NCI-H345 (cell line): ENCODE results near the gene KAT8.
A peak's percentile ranks its signal among the peaks of the same experiment; 100 is the strongest.

Source experiments
- DNase-seq: peaks from one replicate; lab custom pipeline; 2025; lab: John Stamatoyannopoulos, UW

KAT8 gene

DNA sequence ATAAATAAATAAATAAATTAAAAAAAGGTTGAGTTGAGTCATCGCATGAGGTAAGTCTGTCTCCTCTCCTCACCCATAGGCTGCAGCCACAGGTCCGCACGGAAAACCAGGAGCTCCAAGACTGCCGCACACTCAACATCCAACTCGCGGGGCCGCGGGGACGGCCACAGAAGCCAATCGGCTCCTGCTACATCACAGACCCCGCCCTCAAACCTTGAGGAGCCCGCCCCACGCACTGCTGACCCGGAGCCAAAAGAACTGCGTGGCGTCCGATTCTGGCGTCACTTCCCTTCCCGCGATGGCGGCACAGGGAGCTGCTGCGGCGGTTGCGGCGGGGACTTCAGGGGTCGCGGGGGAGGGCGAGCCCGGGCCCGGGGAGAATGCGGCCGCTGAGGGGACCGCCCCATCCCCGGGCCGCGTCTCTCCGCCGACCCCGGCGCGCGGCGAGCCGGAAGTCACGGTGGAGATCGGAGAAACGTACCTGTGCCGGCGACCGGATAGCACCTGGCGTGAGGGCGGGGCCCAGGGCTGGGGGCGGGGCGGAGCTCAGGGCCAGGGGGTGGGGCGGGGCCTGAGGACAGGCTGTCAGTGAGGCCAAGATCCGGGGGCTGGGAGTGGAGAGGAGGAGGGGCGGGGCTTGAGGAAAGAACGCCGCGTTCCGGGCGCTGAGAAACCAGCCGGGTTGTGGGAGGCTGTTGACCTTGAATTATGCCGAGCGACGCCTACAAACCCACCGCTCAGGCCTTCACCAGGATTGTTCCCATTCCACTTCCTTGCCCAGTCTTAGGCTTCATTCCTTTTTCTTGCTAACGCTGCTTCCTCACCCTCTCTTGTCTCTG lies at the start of gene KAT8:
Gene KAT8, plus strand, starts transcription at position 281 of the 839 bp plus-strand sequence. Its CDS starts 18 bp downstream, at position 299.
- DNase-seq, result peak; percentile 100

DNA sequence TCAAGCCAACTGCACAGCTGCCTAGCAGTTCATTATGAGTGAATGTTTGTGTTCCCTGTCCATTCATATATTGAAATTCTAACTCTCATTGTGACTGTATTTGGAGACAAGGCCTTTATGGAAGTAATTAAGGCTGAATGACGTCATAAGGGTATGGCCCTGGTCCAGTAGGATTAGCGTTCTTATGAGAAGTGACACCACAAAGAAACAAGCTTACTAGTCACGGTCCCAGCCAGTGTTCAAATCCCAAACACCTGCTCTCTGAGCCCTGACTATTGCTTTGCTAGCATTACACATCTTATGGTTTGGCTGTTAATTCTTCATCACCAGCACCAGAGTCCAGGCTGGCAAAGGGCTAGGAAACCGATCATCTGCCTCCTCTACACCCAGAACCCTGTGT lies 45.6 kb upstream of the KAT8 start:
- DNase-seq, result no peak

DNA sequence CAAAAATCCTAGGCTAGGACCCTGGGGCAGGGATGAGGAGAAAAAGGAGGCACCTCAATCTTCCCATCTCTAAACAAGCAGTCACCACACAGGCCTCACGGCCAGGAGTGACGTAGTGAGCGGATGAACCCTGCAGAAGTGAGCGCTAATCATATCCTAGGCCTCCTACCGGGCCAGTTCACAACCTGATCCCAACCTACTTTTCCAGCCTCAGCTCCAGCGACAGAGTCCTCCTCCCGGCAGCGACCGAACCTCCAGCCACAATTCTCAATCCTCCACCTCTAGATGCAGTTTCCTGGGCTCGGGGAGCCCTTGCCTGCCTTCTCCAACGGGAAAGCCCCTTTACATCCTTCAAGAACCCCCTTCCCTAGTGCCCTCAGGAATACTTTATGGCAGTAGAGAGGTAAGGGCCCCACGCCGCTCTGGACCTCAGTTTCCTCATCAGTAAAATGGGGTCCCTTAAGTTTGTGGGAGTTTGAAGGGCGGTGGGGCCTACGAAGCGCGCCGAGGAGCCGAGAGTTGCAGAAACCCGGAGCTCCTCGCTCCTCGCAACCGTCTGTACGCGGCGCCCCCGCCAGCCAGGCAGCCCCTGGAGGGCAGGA lies 44.8 kb upstream of the KAT8 start:
- DNase-seq, result peak; percentile 25

DNA sequence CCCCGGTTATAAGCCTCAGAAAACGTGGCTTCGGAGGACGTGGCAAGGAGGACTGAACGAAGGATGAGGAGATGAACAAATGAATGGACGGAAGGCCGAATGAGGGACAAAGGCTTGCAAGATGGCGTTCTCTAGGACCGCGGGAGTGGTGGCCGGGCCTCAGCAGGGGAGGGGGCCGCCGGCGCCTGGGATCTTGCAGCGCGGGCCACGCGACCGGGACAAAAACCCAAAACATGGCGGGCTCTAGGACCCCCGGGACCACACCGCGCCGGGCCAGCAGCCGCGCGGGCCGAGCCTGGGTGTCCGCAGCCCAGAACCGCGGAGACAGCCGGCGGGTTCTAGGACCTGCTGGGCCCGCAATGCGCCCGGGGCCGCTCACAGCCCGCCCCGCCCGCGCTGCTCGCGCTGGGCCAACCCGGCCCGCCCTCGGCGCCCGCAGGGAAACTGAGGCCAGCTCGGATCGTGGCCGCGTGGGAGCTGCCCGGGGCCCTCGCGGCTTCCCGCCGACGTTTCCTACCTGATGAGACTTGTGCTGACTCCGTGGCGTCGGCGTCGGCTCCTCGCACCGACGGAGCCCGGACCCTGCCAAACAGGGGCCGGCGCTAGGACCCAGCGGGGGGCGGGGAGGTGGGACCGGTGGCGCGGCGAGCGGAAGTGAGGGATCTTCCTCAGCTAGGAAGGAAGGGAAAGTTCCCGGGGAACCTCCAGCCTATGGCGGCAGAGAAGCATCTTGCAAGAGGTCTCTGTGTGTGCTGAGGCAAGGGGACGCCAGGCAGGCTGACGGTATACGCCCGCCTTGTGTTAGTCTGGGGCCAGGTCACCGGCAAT lies 44.1 kb upstream of the KAT8 start:
- DNase-seq, result peak; percentile 95

DNA sequence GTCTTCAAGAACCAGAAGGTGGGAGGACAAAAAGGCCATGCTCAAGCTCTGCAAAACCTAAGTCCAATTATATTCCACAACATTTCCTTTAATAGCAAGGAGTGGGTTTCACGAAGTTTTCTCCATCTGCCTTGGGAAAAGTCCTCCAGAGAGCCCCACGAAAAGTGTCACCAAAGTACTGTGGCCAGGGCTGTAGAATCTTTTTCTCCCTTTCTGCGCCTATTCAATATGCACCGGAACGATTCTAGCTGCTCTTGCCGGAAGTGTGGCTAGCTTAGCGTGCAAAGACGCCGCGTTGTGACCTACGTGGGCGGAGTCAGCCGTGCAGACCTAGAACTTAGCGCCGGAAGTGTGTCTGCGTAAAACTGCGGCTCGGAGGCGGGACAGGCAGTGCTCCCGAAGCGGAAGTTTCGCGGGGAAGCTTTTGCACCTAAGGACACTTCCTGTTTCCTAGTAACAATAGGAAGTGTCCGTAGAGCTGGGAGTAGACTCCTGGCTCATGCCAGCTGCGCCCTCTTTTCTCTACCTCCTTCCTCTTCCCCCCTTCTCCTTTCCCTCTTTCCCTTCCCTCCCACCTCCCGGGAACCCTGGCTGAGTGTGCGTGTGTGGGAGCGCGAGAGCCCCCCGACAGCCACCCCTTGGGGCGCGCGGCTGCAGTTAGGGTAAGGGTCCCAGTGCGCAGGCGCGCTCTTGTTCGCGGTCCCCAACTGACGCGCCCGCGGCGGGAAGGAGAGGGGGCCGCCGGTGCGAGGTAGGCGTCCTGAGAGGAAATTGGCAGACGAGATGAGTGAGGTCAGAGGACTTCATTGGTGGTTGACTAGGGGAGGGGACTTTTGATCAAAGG lies 43.3 kb upstream of the KAT8 start, which contains the start of the genes ZNF646 and ZNF668:
Gene ZNF646, plus strand, starts transcription at position 453 of the 844 bp plus-strand sequence. CDS start 1,903 bp downstream, outside the sequence.
Gene ZNF668, minus strand, starts transcription at position 271 of the 844 bp plus-strand sequence. CDS start 9,781 bp downstream, outside the sequence.
- DNase-seq, result peak; percentile 100

DNA sequence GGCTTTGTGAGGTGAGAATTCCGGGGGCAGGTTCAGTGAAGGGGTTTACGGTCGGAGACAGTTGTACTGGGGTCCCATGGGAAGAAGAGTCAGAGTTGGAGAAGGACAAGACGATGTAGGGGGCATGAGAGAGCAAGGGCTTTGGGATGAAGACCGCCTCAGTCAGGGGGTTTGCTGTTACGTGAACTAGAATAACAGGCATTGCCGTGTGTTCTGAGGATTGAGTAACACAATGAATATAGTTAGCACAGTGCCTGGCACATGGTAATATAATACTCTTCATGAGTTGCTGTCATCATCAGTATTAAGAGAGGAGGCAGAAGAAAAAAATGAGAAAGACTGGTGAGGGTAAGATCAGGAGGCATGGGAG lies 42.7 kb upstream of the KAT8 start:
- no peak for DNase-seq

DNA sequence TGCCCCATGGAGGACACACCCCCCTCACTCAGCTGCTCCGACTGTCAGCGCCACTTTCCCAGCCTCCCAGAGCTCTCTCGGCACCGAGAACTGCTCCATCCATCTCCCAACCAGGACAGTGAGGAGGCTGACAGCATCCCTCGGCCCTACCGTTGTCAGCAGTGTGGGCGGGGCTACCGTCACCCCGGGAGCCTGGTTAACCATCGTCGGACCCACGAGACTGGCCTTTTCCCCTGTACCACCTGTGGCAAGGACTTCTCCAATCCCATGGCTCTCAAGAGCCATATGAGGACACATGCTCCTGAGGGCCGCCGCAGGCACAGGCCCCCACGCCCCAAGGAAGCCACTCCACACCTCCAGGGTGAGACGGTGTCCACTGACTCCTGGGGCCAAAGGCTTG lies 41.1 kb upstream of the KAT8 start:
- DNase-seq, result no peak

DNA sequence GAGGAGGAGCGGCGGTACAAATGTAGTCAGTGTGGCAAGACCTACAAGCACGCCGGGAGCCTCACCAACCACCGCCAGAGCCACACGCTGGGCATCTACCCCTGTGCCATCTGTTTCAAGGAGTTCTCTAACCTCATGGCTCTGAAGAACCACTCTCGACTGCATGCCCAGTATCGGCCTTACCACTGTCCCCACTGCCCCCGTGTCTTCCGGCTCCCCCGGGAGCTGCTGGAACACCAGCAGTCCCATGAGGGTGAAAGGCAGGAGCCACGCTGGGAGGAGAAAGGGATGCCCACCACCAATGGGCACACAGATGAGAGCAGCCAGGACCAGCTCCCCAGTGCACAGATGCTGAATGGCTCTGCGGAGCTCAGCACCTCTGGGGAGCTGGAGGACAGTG lies 40.4 kb upstream of the KAT8 start:
- no peak for DNase-seq

DNA sequence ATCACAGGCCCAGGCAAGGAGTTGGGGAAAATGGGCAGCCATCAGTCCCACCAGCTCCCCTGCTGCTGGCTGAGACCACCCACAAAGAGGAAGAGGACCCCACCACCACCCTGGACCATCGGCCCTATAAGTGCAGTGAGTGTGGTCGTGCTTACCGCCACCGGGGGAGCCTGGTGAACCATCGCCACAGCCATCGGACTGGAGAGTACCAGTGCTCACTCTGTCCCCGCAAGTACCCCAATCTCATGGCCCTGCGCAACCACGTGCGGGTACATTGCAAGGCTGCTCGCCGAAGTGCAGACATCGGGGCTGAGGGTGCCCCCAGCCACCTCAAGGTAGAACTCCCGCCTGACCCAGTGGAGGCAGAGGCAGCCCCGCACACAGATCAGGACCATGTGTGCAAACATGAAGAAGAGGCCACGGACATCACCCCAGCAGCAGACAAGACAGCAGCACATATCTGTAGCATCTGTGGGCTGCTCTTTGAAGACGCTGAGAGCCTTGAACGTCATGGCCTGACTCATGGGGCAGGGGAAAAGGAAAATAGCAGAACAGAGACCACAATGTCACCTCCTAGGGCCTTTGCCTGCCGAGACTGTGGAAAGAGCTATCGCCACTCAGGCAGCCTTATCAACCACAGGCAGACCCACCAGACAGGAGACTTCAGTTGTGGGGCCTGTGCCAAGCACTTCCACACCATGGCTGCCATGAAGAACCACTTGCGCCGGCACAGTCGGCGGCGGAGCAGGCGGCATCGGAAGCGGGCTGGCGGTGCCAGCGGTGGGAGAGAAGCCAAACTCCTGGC lies 39.7 kb upstream of the KAT8 start:
- DNase-seq, result no peak

DNA sequence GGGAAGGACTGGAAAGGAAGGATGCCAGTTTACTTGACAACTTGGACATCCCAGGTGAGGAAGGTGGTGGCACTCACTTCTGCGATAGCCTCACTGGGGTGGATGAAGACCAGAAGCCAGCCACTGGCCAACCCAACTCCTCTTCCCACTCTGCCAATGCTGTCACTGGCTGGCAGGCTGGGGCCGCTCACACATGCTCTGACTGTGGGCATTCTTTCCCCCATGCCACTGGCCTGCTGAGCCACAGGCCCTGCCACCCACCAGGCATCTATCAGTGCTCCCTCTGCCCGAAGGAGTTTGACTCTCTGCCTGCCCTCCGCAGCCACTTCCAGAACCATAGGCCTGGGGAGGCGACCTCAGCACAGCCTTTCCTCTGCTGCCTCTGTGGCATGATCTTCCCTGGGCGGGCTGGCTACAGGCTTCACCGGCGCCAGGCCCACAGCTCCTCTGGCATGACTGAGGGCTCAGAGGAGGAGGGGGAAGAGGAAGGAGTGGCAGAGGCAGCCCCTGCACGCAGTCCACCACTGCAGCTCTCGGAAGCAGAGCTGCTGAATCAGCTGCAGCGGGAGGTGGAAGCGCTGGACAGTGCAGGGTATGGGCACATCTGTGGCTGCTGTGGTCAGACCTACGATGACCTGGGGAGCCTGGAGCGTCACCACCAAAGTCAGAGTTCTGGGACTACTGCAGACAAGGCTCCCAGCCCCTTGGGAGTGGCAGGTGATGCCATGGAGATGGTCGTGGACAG lies 38.7 kb upstream of the KAT8 start:
- DNase-seq, result no peak

DNA sequence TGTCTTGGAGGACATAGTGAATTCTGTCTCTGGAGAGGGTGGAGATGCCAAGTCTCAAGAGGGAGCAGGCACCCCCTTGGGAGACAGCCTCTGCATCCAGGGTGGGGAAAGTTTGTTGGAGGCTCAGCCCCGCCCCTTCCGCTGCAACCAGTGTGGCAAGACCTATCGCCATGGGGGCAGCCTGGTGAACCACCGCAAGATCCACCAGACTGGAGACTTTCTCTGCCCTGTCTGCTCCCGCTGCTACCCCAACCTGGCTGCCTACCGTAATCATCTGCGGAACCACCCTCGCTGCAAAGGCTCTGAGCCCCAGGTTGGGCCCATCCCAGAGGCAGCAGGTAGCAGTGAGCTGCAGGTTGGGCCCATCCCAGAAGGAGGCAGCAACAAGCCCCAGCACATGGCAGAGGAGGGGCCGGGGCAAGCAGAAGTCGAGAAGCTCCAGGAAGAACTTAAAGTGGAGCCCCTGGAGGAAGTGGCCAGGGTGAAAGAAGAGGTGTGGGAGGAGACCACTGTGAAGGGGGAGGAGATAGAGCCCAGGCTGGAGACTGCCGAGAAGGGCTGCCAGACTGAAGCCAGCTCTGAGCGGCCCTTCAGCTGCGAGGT lies 38.0 kb upstream of the KAT8 start:
- no peak for DNase-seq

DNA sequence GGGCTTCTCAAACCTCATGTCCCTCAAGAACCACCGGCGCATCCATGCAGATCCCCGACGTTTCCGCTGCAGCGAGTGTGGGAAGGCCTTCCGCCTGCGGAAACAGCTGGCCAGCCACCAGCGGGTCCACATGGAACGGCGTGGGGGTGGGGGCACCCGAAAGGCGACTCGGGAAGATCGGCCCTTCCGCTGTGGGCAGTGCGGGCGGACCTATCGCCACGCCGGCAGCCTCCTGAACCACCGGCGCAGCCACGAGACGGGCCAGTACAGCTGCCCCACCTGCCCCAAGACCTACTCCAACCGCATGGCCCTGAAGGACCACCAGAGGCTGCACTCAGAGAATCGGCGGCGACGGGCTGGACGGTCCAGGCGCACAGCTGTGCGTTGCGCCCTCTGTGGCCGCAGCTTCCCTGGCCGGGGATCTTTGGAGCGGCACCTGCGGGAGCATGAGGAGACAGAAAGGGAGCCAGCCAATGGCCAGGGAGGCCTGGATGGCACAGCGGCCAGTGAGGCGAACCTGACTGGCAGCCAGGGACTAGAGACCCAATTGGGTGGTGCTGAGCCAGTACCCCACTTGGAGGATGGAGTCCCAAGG lies 37.3 kb upstream of the KAT8 start:
- DNase-seq, result no peak

DNA sequence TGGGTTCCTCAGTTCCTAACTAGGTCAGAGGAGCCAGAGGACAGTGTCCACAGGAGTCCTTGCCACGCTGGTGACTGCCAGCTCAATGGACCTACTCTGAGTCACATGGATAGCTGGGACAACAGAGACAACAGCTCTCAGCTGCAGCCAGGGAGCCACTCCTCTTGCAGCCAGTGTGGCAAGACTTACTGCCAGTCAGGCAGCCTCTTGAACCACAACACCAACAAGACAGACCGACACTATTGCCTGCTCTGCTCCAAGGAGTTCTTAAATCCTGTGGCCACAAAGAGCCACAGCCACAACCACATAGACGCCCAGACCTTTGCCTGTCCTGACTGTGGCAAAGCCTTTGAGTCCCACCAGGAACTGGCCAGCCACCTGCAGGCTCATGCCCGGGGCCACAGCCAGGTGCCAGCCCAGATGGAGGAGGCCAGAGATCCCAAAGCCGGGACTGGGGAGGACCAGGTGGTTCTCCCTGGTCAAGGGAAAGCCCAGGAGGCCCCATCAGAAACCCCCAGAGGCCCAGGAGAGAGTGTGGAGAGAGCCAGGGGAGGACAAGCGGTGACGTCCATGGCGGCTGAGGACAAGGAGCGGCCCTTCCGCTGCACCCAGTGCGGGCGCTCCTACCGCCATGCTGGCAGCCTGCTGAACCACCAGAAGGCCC lies 36.6 kb upstream of the KAT8 start:
- no peak for DNase-seq

DNA sequence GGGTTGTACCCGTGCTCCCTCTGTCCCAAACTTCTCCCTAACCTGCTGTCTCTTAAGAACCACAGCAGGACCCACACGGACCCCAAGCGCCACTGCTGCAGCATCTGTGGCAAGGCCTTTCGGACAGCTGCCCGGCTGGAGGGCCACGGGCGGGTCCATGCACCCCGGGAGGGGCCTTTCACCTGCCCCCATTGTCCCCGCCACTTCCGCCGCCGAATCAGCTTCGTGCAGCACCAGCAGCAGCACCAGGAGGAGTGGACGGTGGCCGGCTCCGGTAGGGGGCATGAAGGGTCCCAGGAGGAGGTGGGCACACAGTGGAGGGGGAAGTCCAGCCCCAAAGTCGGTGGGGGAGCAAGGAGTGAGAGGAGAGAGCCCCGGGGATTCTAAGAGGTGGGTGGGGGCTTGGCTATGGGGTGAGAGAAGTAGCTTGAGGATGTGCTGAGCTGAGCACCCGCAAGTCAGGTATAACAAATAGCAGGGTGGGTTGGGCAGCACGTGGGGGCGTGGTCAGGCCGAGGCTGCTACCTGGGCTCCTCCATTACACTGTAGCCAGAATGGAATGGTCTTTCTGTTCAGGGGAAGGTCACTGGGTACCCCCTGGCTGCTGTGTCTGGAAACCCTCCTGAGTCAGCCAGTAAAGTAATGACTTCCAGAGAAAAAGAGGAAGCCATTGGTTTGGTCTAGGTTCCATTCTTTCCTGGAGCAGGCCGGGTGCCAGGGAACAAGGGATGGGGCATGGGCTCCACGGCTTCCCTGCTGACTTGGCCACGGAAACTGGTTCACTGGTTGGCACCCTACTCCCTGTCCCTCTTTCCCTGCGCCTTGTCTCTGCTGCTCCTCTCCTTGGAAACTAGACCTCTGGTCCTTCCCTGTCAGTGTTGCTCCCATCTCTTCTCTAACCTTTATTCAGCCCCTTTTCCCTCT lies 35.8 kb upstream of the KAT8 start:
- DNase-seq, result no peak

DNA sequence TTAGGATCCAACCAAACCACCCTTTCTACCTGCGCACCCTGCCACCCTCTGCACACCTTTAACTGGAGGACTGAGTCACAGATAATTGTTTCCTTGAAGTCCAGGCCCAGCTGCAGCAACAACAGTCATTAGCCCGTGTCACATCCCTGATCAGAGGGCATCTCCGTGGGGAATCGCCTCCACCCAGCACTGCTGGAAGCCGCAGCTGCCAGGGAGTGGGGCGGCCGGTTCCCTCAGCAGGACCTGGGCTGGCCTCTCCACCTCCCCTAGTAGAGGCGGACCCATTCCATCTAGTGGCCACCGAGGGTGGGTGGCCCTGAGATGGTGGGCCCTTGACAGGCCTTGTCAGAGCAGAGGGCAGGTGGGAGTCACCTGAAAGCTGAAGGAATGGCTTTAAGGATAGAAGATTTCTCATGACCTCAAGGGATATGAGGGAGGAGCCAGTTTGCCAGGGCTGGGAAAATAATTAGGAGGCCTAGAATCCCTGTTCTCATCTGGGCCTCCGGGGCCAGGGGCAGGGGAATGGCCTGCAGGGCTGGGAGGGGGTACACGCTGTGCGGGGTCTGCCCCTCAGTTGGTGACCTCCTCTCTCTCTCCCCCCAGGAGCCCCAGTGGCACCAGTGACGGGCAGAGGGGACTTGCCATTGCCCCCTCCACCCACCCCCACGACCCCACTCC lies 35.0 kb upstream of the KAT8 start:
- no peak for DNase-seq

DNA sequence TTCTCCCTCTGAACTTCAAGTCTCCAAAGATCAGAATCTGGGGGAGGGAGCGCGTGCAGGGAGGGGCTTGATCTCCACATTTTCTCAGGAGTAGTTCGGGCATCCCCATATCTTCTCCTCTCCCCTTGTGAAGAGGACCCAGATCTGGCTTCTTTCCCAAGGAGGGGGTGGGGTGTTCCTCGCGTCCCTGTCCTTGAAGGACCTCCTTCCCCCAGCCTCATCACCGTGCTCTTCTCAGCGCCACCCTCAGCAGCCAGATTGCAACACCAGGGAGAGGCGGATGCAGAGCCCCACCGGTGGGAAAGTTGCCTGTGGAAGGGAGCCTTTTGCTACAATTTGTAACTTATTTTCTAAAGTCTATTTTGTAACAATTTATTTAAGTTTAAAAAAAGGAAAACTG lies 34.4 kb upstream of the KAT8 start:
- no peak for DNase-seq

DNA sequence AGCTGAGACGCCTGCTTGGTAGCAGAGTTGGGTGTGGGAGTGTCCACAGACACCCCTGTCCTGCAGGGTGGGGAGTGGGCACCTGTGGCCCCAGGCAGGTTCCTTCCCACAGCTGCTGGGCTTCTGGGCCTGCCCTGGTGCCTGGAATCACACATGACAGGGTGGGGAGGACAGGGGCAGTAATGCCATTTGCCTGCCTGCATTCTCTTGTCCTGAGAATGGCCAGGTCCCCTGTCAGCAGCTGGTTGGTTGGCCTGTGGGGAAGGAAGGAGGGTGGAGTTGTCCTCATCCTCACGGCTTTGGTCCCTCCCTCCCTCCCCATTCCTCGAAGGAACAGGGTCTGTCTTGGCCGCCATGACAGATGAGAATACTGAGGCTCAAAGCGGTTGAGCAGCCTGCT lies 33.9 kb upstream of the KAT8 start:
- no peak for DNase-seq
